Measurements from ENCODE around the gene LGALS9.

DNA sequence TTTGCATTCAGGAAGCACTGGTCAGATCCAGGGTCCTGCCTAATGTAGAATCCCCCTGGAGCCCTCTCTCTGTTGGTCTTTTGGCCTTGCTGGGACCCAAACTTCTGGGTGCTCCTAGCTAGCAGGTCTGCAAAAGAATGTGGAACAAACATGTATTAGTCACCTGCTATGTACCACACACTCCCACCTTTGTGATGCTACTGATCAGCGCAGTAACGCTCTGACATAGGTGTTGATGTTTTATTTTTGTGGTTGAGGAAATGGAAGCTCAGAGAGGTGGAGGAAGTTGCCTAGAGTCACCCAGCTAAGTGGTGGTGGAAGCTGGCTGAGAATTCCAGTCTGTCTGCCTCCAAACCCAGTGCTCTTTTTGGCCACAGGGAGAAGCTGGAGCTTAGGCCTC is 35.8 kb upstream of the LGALS9 start:
- TF ChIP-seq, protein P1, sequence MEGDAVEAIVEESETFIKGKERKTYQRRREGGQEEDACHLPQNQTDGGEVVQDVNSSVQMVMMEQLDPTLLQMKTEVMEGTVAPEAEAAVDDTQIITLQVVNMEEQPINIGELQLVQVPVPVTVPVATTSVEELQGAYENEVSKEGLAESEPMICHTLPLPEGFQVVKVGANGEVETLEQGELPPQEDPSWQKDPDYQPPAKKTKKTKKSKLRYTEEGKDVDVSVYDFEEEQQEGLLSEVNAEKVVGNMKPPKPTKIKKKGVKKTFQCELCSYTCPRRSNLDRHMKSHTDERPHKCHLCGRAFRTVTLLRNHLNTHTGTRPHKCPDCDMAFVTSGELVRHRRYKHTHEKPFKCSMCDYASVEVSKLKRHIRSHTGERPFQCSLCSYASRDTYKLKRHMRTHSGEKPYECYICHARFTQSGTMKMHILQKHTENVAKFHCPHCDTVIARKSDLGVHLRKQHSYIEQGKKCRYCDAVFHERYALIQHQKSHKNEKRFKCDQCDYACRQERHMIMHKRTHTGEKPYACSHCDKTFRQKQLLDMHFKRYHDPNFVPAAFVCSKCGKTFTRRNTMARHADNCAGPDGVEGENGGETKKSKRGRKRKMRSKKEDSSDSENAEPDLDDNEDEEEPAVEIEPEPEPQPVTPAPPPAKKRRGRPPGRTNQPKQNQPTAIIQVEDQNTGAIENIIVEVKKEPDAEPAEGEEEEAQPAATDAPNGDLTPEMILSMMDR (IDR thresholded peaks at IDR 0.05): no peak
- TF ChIP-seq EZH2 (IDR thresholded peaks at IDR 0.05): no peak
- no peak for TF ChIP-seq EZH2phosphoT487 (IDR thresholded peaks at IDR 0.05)

All from neural progenitor cell (in vitro differentiated cells).